ENCODE measurements around the gene LILRA6.
A peak's percentile ranks its signal among the peaks of the same experiment; 100 is the strongest.

LILRA6 gene

DNA sequence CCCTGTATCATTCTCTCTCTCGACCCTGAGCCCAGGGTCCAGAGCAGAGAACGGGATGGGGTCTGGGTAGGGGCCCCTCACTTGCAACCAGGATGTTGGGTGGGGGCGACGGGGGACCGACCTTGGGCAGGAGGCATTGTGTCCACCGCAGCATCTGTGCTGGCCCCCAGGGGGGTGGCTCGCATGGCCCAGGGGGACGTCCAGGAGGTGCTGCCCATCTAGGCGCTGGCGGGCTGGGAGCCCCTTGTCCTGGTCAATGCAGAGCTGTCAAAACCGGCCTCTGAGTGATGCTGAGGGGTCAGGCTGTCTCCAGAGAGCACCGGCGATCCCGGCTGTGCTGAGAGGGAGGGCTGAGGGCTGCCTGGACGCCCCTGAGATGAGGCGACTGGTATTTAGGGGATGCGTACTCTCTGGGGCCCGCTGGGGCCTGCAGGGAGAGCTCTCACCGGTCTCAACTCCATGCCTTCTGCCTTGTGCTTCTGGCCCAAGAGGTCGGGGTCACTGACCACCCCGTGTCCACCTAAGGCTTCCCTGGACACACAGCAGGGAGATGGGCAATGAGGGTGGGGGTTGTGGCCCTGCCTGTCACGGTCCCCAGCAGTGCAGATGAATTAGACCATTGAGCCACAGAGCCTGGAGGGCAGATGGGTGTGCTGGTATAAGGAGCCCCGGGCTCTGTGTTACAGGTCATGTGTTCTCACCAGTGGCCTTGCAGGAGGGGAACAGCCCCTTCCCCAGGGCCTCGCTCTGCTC, 33.4 kb downstream of the LILRA6 start:
- Histone ChIP-seq H3K9me3 (ENCODE audit: insufficient read depth, low read depth, low read length) (no peaks in the 10 kb centered on the region), H2AFZ (ENCODE audit: insufficient read depth, low read length, poor library complexity) (no peak overlapping the region), H3K27ac (ENCODE audit: low read depth, low read length) (no peak overlapping the region), H3K4me3 (ENCODE audit: low read depth, low read length) (no peak overlapping the region), H4K8ac (ENCODE audit: low read depth, low read length) (no peak overlapping the region), H3K4me1 (ENCODE audit: control insufficient read depth in 1 of 2, insufficient read depth in 2 of 2, low read length in 2 of 2) (peaks cover 13 to 21% of the 10 kb centered on the region in 2 experiments), H3K27me3 (ENCODE audit: insufficient read depth, low read length) (no peaks in the 10 kb centered on the region), H3K14ac (ENCODE audit: low read length) (no peak overlapping the region), H3K23ac (ENCODE audit: low read length) (no peak overlapping the region), H3K18ac (ENCODE audit: low read length) (no peak overlapping the region), H3K9ac (ENCODE audit: low read length) (no peak overlapping the region), H3K79me1 (ENCODE audit: low read length) (no peaks in the 10 kb centered on the region), H2BK5ac (ENCODE audit: low read depth, low read length, poor library complexity) (no peak overlapping the region), H3K79me2 (ENCODE audit: control insufficient read depth, insufficient read depth, low read length, poor library complexity) (peaks cover 2% of the 10 kb centered on the region), H2BK12ac (ENCODE audit: low read length) (no peak overlapping the region), H4K91ac (ENCODE audit: low read depth, low read length) (no peak overlapping the region), H2BK120ac (ENCODE audit: insufficient read depth, low read length, poor library complexity) (no peak overlapping the region), H2AK5ac (ENCODE audit: low read length) (no peak overlapping the region), H3K4ac (ENCODE audit: low read depth, low read length) (no peak overlapping the region), H4K12ac (ENCODE audit: low read depth, low read length) (no peak overlapping the region), H3K36me3 (ENCODE audit: control insufficient read depth in 1 of 2, insufficient read depth in 2 of 2, low read length in 2 of 2) (peaks cover 41 to 61% of the 10 kb centered on the region in 2 experiments), H3K4me2 (ENCODE audit: low read length) (no peak overlapping the region)
- DNase-seq: peak; percentile 48 to 59
- no CpG with 5 or more reads among the region's 24 CpGs for WGBS (ENCODE audit: extremely low coverage, insufficient coverage, insufficient read length)

- no peaks in the 10 kb centered on the region for H3K27me3 ChIP-seq (ENCODE audit: insufficient read depth, low read length)
- no peaks in the 10 kb centered on the region for H3K9me3 ChIP-seq (ENCODE audit: insufficient read depth, low read depth, low read length)
- no peak overlapping the region for H3K4me2 ChIP-seq (ENCODE audit: low read length)
- H3K18ac ChIP-seq (ENCODE audit: low read length): no peak overlapping the region
- peak in 1 of 2 donors; percentile 32 for DNase-seq
- peaks cover 13 to 21% of the 10 kb centered on the region in 2 experiments for H3K4me1 ChIP-seq (ENCODE audit: control insufficient read depth in 1 of 2, insufficient read depth in 2 of 2, low read length in 2 of 2)
- no CpG with 5 or more reads among the region's 8 CpGs for WGBS (ENCODE audit: extremely low coverage, insufficient coverage, insufficient read length)
- H4K91ac ChIP-seq (ENCODE audit: low read depth, low read length): no peak overlapping the region
- H3K9ac ChIP-seq (ENCODE audit: low read length): no peak overlapping the region
- H3K36me3 ChIP-seq (ENCODE audit: control insufficient read depth in 1 of 2, insufficient read depth in 2 of 2, low read length in 2 of 2): peaks cover 45 to 65% of the 10 kb centered on the region in 2 experiments
- H2BK5ac ChIP-seq (ENCODE audit: low read depth, low read length, poor library complexity): no peak overlapping the region
- peaks cover 2% of the 10 kb centered on the region for H3K79me2 ChIP-seq (ENCODE audit: control insufficient read depth, insufficient read depth, low read length, poor library complexity)
- no peak overlapping the region for H4K12ac ChIP-seq (ENCODE audit: low read depth, low read length)
- no peak overlapping the region for H3K4ac ChIP-seq (ENCODE audit: low read depth, low read length)
- H3K4me3 ChIP-seq (ENCODE audit: low read depth, low read length): no peak overlapping the region
- no peaks in the 10 kb centered on the region for H3K79me1 ChIP-seq (ENCODE audit: low read length)
- H4K8ac ChIP-seq (ENCODE audit: low read depth, low read length): no peak overlapping the region
- no peak overlapping the region for H3K14ac ChIP-seq (ENCODE audit: low read length)
- peak overlapping the region; percentile 23 for H2AFZ ChIP-seq (ENCODE audit: insufficient read depth, low read length, poor library complexity)
- no peak overlapping the region for H3K23ac ChIP-seq (ENCODE audit: low read length)
- H2AK5ac ChIP-seq (ENCODE audit: low read length): no peak overlapping the region
- no peak overlapping the region for H2BK12ac ChIP-seq (ENCODE audit: low read length)
- H2BK120ac ChIP-seq (ENCODE audit: insufficient read depth, low read length, poor library complexity): no peak overlapping the region
- H3K27ac ChIP-seq (ENCODE audit: low read depth, low read length): no peak overlapping the region
Measured at GRCh38 chr19:54208784-54209057, 33.9 kb downstream of the LILRA6 start.

GRCh38 chr19:54207983-54208783, 34.4 kb downstream of the LILRA6 start:
- no peak overlapping the region for H4K8ac ChIP-seq (ENCODE audit: low read depth, low read length)
- no peak overlapping the region for H3K4me3 ChIP-seq (ENCODE audit: low read depth, low read length)
- no CpG with 5 or more reads among the region's 18 CpGs for WGBS (ENCODE audit: extremely low coverage, insufficient coverage, insufficient read length)

DNA sequence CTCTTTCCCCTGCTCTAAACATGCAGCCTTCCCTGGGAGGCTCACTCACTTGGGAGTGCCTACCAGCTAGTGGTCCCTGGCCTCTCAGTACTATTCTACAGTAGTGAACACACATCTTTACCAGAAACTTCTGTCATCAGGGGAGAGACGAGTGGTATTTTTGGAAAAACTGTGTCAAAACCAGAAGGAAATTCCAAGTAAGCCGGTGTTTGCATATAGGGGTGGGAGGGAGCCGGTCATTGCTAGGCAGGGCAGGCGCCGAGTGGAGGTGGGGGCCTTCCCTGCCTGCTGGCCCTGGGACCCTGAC, 35.0 kb downstream of the LILRA6 start:
- Histone ChIP-seq H3K18ac (ENCODE audit: low read length) (no peak overlapping the region), H3K27me3 (ENCODE audit: insufficient read depth, low read length) (no peaks in the 10 kb centered on the region), H2AK5ac (ENCODE audit: low read length) (no peak overlapping the region), H3K36me3 (ENCODE audit: control insufficient read depth in 1 of 2, insufficient read depth in 2 of 2, low read length in 2 of 2) (peaks cover 53 to 76% of the 10 kb centered on the region in 2 experiments), H2BK5ac (ENCODE audit: low read depth, low read length, poor library complexity) (no peak overlapping the region), H2BK120ac (ENCODE audit: insufficient read depth, low read length, poor library complexity) (no peak overlapping the region), H4K12ac (ENCODE audit: low read depth, low read length) (no peak overlapping the region), H3K79me1 (ENCODE audit: low read length) (no peaks in the 10 kb centered on the region), H3K4me2 (ENCODE audit: low read length) (no peak overlapping the region), H3K23ac (ENCODE audit: low read length) (no peak overlapping the region), H2BK12ac (ENCODE audit: low read length) (no peak overlapping the region), H3K27ac (ENCODE audit: low read depth, low read length) (no peak overlapping the region), H3K4me1 (ENCODE audit: control insufficient read depth in 1 of 2, insufficient read depth in 2 of 2, low read length in 2 of 2) (peaks cover 17 to 25% of the 10 kb centered on the region in 2 experiments), H4K8ac (ENCODE audit: low read depth, low read length) (no peak overlapping the region), H3K9me3 (ENCODE audit: insufficient read depth, low read depth, low read length) (no peaks in the 10 kb centered on the region), H2AFZ (ENCODE audit: insufficient read depth, low read length, poor library complexity) (no peak overlapping the region), H4K91ac (ENCODE audit: low read depth, low read length) (no peak overlapping the region), H3K4ac (ENCODE audit: low read depth, low read length) (no peak overlapping the region), H3K79me2 (ENCODE audit: control insufficient read depth, insufficient read depth, low read length, poor library complexity) (peaks cover 7% of the 10 kb centered on the region), H3K9ac (ENCODE audit: low read length) (no peak overlapping the region), H3K14ac (ENCODE audit: low read length) (no peak overlapping the region), H3K4me3 (ENCODE audit: low read depth, low read length) (no peak overlapping the region)
- WGBS (ENCODE audit: extremely low coverage, insufficient coverage, insufficient read length): no CpG with 5 or more reads among the region's 5 CpGs
- DNase-seq: peak; percentile 28 to 36

More at GRCh38 chr19:54207983-54208783, 34.4 kb downstream of the LILRA6 start:
- no peaks in the 10 kb centered on the region for H3K79me1 ChIP-seq (ENCODE audit: low read length)
- H2BK120ac ChIP-seq (ENCODE audit: insufficient read depth, low read length, poor library complexity): peak overlapping the region; percentile 19
- no peak overlapping the region for H3K9ac ChIP-seq (ENCODE audit: low read length)
- H3K27ac ChIP-seq (ENCODE audit: low read depth, low read length): no peak overlapping the region
- no peak overlapping the region for H3K4me2 ChIP-seq (ENCODE audit: low read length)
- H3K18ac ChIP-seq (ENCODE audit: low read length): no peak overlapping the region
- H3K27me3 ChIP-seq (ENCODE audit: insufficient read depth, low read length): no peaks in the 10 kb centered on the region
- no peak overlapping the region for H3K23ac ChIP-seq (ENCODE audit: low read length)
- H3K36me3 ChIP-seq (ENCODE audit: control insufficient read depth in 1 of 2, insufficient read depth in 2 of 2, low read length in 2 of 2): peaks cover 50 to 71% of the 10 kb centered on the region in 2 experiments
- no peak overlapping the region for H3K14ac ChIP-seq (ENCODE audit: low read length)
- no peak overlapping the region for H3K4ac ChIP-seq (ENCODE audit: low read depth, low read length)
- no peak overlapping the region for H2BK5ac ChIP-seq (ENCODE audit: low read depth, low read length, poor library complexity)
- no peak overlapping the region for H4K12ac ChIP-seq (ENCODE audit: low read depth, low read length)
- H4K91ac ChIP-seq (ENCODE audit: low read depth, low read length): no peak overlapping the region
- DNase-seq: peak; percentile 74 to 82
- H2AFZ ChIP-seq (ENCODE audit: insufficient read depth, low read length, poor library complexity): peak overlapping the region; percentile 23
- H2AK5ac ChIP-seq (ENCODE audit: low read length): no peak overlapping the region
- H3K79me2 ChIP-seq (ENCODE audit: control insufficient read depth, insufficient read depth, low read length, poor library complexity): peaks cover 2% of the 10 kb centered on the region
- H3K4me1 ChIP-seq (ENCODE audit: control insufficient read depth in 1 of 2, insufficient read depth in 2 of 2, low read length in 2 of 2): peaks cover 15 to 21% of the 10 kb centered on the region in 2 experiments
- H2BK12ac ChIP-seq (ENCODE audit: low read length): no peak overlapping the region
- no peaks in the 10 kb centered on the region for H3K9me3 ChIP-seq (ENCODE audit: insufficient read depth, low read depth, low read length)
